H1 (cell line): ENCODE measurements around the gene RESP18. TPM values are rescaled to one million over a fixed set of nuclear protein-coding genes. Genes with fewer than 3 reads are reported as not detected.

Source experiments
- CTCF ChIA-PET: fragments of 300-600 bp; sonication (Branson Sonifier 250); formaldehyde crosslinking; loops from one replicate; lab custom pipeline; 2021; ENCODE audit not compliant: partially characterized antibody; lab: Charles Lee
- POLR2A ChIA-PET: fragments of 300-600 bp; sonication (Branson Sonifier 250); formaldehyde crosslinking; loops from one replicate; lab custom pipeline; 2021; ENCODE audit warnings: inconsistent platforms; ENCODE audit not compliant: partially characterized antibody; lab: Charles Lee
- DNase-seq, 2 experiments: peaks; one replicate each; pipeline versions ENCODE4 v3.0.0 to v3.0.0-alpha.2; 2010 to 2022; ENCODE audit warnings: low spot score in 2 of 2, low read depth in 1 of 2, mixed read lengths in 1 of 2
- FAIRE-seq: peaks from 2 replicates; lab custom pipeline; 2011; peaks lifted over from hg19 to GRCh38; lab: Jason Lieb, UNC
- H2AFZ ChIP-seq: 2 replicates; pipeline ENCODE4 v1.8.1; 2012; ENCODE audit warnings: low read length, inconsistent platforms
- H2AK5ac ChIP-seq: 2 replicates; pipeline ENCODE4 v1.6.1; 2013; ENCODE audit warnings: low read depth, low read length
- H2BK120ac ChIP-seq: replicated peaks from 2 replicates; pipeline ENCODE3; 2013; ENCODE audit warnings: low read depth, low read length, inconsistent platforms
- H2BK12ac ChIP-seq: 2 replicates; pipeline ENCODE4 v1.6.1; 2013; ENCODE audit warnings: low read depth, low read length
- H2BK15ac ChIP-seq: 2 replicates; pipeline ENCODE4 v1.6.1; 2013; ENCODE audit warnings: low read length
- H2BK20ac ChIP-seq: 2 replicates; pipeline ENCODE4 v1.6.1; 2013; ENCODE audit warnings: low read length
- H2BK5ac ChIP-seq: 2 replicates; pipeline ENCODE4 v1.6.1; 2013; ENCODE audit warnings: low read depth, low read length
- H3K14ac ChIP-seq: 2 replicates; pipeline ENCODE4 v1.6.1; 2013; ENCODE audit warnings: inconsistent platforms; ENCODE audit not compliant: insufficient read length
- H3K18ac ChIP-seq: 2 replicates; pipeline ENCODE4 v1.6.1; 2013; ENCODE audit warnings: low read length; ENCODE audit errors: extremely low read depth
- H3K23ac ChIP-seq: 2 replicates; pipeline ENCODE4 v1.6.1; 2013; ENCODE audit warnings: inconsistent platforms; ENCODE audit not compliant: insufficient read length
- H3K23me2 ChIP-seq: 2 replicates; pipeline ENCODE4 v1.6.1; 2013; ENCODE audit warnings: low read depth, low read length
- H3K27ac ChIP-seq: 2 replicates; pipeline ENCODE4 v1.6.1; 2011; ENCODE audit warnings: low read depth, low read length, inconsistent platforms
- H3K27me3 ChIP-seq, 4 experiments: replicated peaks in 1 of 4; 1 replicate in 1 of 4; 2 replicates in 3 of 4; pipeline versions ENCODE4 v1.6.1 to v1.8.1; 2011 to 2013; ENCODE audit warnings: low read length in 3 of 4, mild to moderate bottlenecking in 3 of 4, inconsistent platforms in 2 of 4, mixed read lengths in 2 of 4, moderate library complexity in 1 of 4; ENCODE audit not compliant: control insufficient read depth in 3 of 4, insufficient read depth in 3 of 4; ENCODE audit errors: extremely low read depth in 1 of 4
- H3K36me3 ChIP-seq, 4 experiments: 2 replicates each; pipeline versions ENCODE4 v1.6.1 to v1.8.1; 2011 to 2013; ENCODE audit warnings: mild to moderate bottlenecking in 4 of 4, low read length in 3 of 4, moderate library complexity in 2 of 4, control low read depth in 1 of 4, inconsistent platforms in 1 of 4; ENCODE audit not compliant: insufficient read depth in 4 of 4, control insufficient read depth in 2 of 4
- H3K4ac ChIP-seq: replicated peaks from 2 replicates; pipeline ENCODE3; 2013; ENCODE audit warnings: low read length, low read depth, mixed read lengths, inconsistent platforms; ENCODE audit not compliant: insufficient read length
- H3K4me1 ChIP-seq, 4 experiments: replicated peaks in 1 of 4; 1 replicate in 1 of 4; 2 replicates in 3 of 4; pipeline versions ENCODE4 v1.6.1 to v1.8.1; 2011 to 2013; ENCODE audit warnings: low read length in 3 of 4, inconsistent platforms in 2 of 4, mixed read lengths in 1 of 4; ENCODE audit not compliant: insufficient read depth in 4 of 4, control insufficient read depth in 3 of 4
- H3K4me2 ChIP-seq, 2 experiments: 2 replicates each; pipeline versions ENCODE4 v1.6.1 to v1.8.1; 2011 to 2013; ENCODE audit warnings: low read depth in 2 of 2, low read length in 2 of 2, control low read depth in 1 of 2, inconsistent platforms in 1 of 2, mild to moderate bottlenecking in 1 of 2; ENCODE audit not compliant: insufficient read depth in 1 of 2
- H3K4me3 ChIP-seq, 4 experiments: fragments of 200-600, 300-600 bp in 1 of 4; sonication (generic), shearing (Covaris generic), sonication (Bioruptor Twin) in 1 of 4; 2 replicates each; pipeline versions ENCODE4 v1.5.1 to v1.8.1; 2011 to 2016; ENCODE audit warnings: low read length in 4 of 4, low read depth in 3 of 4, control low read depth in 2 of 4, inconsistent platforms in 2 of 4, mild to moderate bottlenecking in 2 of 4, mixed read lengths in 1 of 4, moderate library complexity in 1 of 4; ENCODE audit not compliant: insufficient read depth in 2 of 4; ENCODE audit errors: extremely low read depth in 1 of 4
- H3K56ac ChIP-seq: replicated peaks from 2 replicates; pipeline ENCODE3; 2013; ENCODE audit warnings: low read depth, mild to moderate bottlenecking, mixed read lengths, low read length, inconsistent platforms; ENCODE audit not compliant: insufficient read length
- H3K79me1 ChIP-seq: 2 replicates; pipeline ENCODE4 v1.6.1; 2013; ENCODE audit warnings: low read depth, low read length, control low read depth
- H3K79me2 ChIP-seq, 2 experiments: 2 replicates each; pipeline versions ENCODE4 v1.6.1 to v1.8.1; 2012 to 2013; ENCODE audit warnings: low read length in 2 of 2, mild to moderate bottlenecking in 2 of 2, inconsistent platforms in 1 of 2; ENCODE audit not compliant: insufficient read depth in 2 of 2, control insufficient read depth in 1 of 2
- H3K9ac ChIP-seq, 4 experiments: replicated peaks in 1 of 4; 1 replicate in 1 of 4; 2 replicates in 3 of 4; pipeline versions ENCODE4 v1.6.1 to v1.8.1; 2011 to 2013; ENCODE audit warnings: low read depth in 3 of 4, low read length in 3 of 4, control low read depth in 2 of 4, mild to moderate bottlenecking in 2 of 4, moderate library complexity in 2 of 4, inconsistent platforms in 1 of 4; ENCODE audit errors: extremely low read depth in 1 of 4
- H3K9me3 ChIP-seq, 2 experiments: 2 replicates each; pipeline versions ENCODE4 v1.6.1 to v1.8.1; 2012 to 2013; ENCODE audit warnings: mild to moderate bottlenecking in 2 of 2, moderate library complexity in 2 of 2, control low read depth in 1 of 2, inconsistent platforms in 1 of 2, low read depth in 1 of 2, low read length in 1 of 2, mixed read lengths in 1 of 2; ENCODE audit not compliant: insufficient read depth in 2 of 2
- H4K20me1 ChIP-seq, 2 experiments: replicated peaks in 1 of 2; 2 replicates each; pipeline versions ENCODE3 to v1.8.1; 2011 to 2013; ENCODE audit warnings: inconsistent platforms in 2 of 2, low read length in 2 of 2, mild to moderate bottlenecking in 1 of 2; ENCODE audit not compliant: insufficient read depth in 2 of 2, control insufficient read depth in 1 of 2
- H4K5ac ChIP-seq: 2 replicates; pipeline ENCODE4 v1.6.1; 2013; ENCODE audit warnings: low read length, low read depth, mixed read lengths, inconsistent platforms; ENCODE audit not compliant: insufficient read length
- H4K8ac ChIP-seq: 2 replicates; pipeline ENCODE4 v1.8.0; 2013; ENCODE audit warnings: mild to moderate bottlenecking, moderate library complexity, low read length, inconsistent platforms; ENCODE audit not compliant: insufficient read depth; ENCODE audit errors: extremely low read depth
- H4K91ac ChIP-seq: replicated peaks from 2 replicates; pipeline ENCODE3; 2013; ENCODE audit warnings: low read length, mixed read lengths, inconsistent platforms; ENCODE audit not compliant: insufficient read length
- CTBP2 ChIP-seq: IDR thresholded peaks from 2 replicates; pipeline ENCODE4 v1.7.0; 2011; ENCODE audit warnings: borderline replicate concordance, mild to moderate bottlenecking, moderate library complexity, mixed read lengths, low read length; ENCODE audit not compliant: insufficient read depth, insufficient read length
- RAD21 ChIP-seq, 2 experiments: IDR thresholded peaks in 1 of 2; conservative IDR thresholded peaks in 1 of 2; 2 replicates each; pipeline ENCODE4 v1.6.1; 2011; ENCODE audit warnings: low read depth in 2 of 2, low read length in 2 of 2, improper control_type of control experiment in 1 of 2, inconsistent platforms in 1 of 2, mild to moderate bottlenecking in 1 of 2, moderate library complexity in 1 of 2
- SIX5 ChIP-seq: IDR thresholded peaks from 2 replicates; pipeline ENCODE4 v1.6.1; 2011; ENCODE audit warnings: mild to moderate bottlenecking, low read depth, low read length
- WGBS, 2 experiments: shearing (Covaris generic) in 1 of 2; methylation state at CpG; one replicate each; pipeline versions ENCODE4 v1.1.6 to v1.1.7; 2013 to 2015; ENCODE audit warnings: low lambda C conversion rate in 2 of 2, mixed read lengths in 2 of 2, inconsistent platforms in 1 of 2, low coverage in 1 of 2, missing lambda C conversion rate in 1 of 2; ENCODE audit not compliant: insufficient replicate concordance in 2 of 2, insufficient coverage in 1 of 2, insufficient read length in 1 of 2; ENCODE audit errors: extremely low coverage in 1 of 2, missing lambda C conversion rate in 1 of 2; 5-methylcytosine and 5-hydroxymethylcytosine counted together
- polyA plus RNA-seq, 7 experiments: library from polyadenylated mRNA; depleted of rRNA in 3 of 7; stranded (reverse) in 5 of 7; unstranded in 2 of 7; fragments of >200 nt in 5 of 7; fragments of 200-250 nt in 2 of 7; gene quantifications; 1 replicate in 5 of 7; 2 replicates in 1 of 7; 4 replicates in 1 of 7; pipeline versions ENCODE4 v1.2.1 to v1.2.3, GENCODE V29; 2011 to 2013; ENCODE audit warnings: missing spikeins in 2 of 7, mixed read lengths in 2 of 7
- total RNA-seq: library from RNA; stranded (reverse); fragmentation: NEBNext Ultra II Directional; extraction: Animal tissue kit (Norgen Biotek cat#: 25700); gene quantifications from 2 replicates; pipeline ENCODE4 v1.2.1, GENCODE V29; 2021
- TF ChIP-seq, protein P1 (sequence below), 3 experiments: IDR thresholded peaks; 1 replicate in 2 of 3; 2 replicates in 1 of 3; pipeline versions ENCODE4 v1.5.1 to v1.6.1; 2011; ENCODE audit warnings: low read length in 3 of 3, mild to moderate bottlenecking in 3 of 3, inconsistent platforms in 2 of 3, low read depth in 1 of 3, moderate library complexity in 1 of 3; ENCODE audit not compliant: insufficient read depth in 1 of 3; ENCODE audit errors: control extremely low read depth in 1 of 3

The RESP18 gene
- total and polyA plus RNA-seq, 2 of the 8 experiments (the other 6 are each of a cell fraction or from before 2014, with no cell fraction given): not detected

DNA sequence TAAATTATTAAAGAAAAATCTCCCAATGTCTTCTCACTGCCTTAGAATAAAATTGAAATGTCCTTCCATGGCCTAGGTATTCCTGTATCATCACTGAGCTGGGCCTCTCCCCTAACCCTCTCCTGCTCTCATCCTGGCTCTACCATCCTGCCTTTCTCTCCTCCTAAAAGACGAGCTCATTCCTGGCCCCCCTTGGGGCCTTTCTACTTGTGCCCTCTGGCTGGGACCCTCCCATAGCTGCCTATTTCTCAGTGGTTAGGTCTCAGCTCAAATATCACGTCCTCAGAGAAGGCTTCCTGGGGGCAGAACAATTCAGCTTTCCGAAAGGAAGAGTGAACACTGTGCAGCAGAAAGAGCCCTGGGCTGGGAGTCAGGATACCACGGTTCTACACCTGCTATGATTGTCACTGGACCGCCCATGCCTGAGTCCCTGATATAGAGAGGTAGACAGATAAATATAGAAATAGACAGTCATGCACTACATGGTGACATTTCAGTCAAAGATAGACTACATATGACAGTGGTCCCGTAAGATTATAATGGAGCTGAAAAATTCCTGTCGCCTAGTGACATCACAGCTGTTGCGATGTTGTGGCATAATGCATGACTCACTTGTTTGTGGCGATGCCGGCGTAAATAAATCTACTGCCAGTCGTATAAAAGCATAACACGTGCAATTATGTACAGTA lies 45.8 kb upstream of the RESP18 start:
- WGBS, 2 experiments: 90% methylated on average over 13 of the region's 13 CpGs; no CpG with 5 or more reads in 1 of the 2 experiments
- H3K4me1 ChIP-seq: no peaks in the 10 kb centered on the region
- H3K4me2 ChIP-seq: no peak overlapping the region
- no peak overlapping the region for H2BK12ac ChIP-seq
- no peaks in the 10 kb centered on the region for H3K9me3 ChIP-seq
- H3K23me2 ChIP-seq: no peaks in the 10 kb centered on the region
- H3K27ac ChIP-seq: no peak overlapping the region
- POLR2A ChIA-PET: interaction anchor here (0.7 to 1.8 kb wide), 5 partner anchors 9 to 108 kb away, joined by 3 to 6 read pairs (median 4); partner anchors contain the start of genes DNAJB2 and DNPEP
- H4K91ac ChIP-seq: no peak overlapping the region
- H3K4ac ChIP-seq: no peak overlapping the region
- H3K79me1 ChIP-seq: no peaks in the 10 kb centered on the region
- FAIRE-seq (no peak), DNase-seq (no peak)
- no peaks in the 10 kb centered on the region for H3K27me3 ChIP-seq
- H3K9ac ChIP-seq: no peak overlapping the region
- no peak overlapping the region for H4K8ac ChIP-seq
- peaks cover 2 to 21% (median 12%) of the 10 kb centered on the region in 4 experiments; a peak in 7 of 8 replicates for H3K36me3 ChIP-seq
- H3K18ac ChIP-seq: no peak overlapping the region
- H3K56ac ChIP-seq: no peak overlapping the region
- TF ChIP-seq RAD21 (IDR thresholded peaks at IDR 0.05 in 1 of 2, conservative IDR thresholded peaks at IDR 0.05 in 1 of 2; ENCODE audit: low read depth in 2 of 2, low read length in 2 of 2) (no peak), CTBP2 (no peak), SIX5 (no peak)
- TF ChIP-seq, protein P1, sequence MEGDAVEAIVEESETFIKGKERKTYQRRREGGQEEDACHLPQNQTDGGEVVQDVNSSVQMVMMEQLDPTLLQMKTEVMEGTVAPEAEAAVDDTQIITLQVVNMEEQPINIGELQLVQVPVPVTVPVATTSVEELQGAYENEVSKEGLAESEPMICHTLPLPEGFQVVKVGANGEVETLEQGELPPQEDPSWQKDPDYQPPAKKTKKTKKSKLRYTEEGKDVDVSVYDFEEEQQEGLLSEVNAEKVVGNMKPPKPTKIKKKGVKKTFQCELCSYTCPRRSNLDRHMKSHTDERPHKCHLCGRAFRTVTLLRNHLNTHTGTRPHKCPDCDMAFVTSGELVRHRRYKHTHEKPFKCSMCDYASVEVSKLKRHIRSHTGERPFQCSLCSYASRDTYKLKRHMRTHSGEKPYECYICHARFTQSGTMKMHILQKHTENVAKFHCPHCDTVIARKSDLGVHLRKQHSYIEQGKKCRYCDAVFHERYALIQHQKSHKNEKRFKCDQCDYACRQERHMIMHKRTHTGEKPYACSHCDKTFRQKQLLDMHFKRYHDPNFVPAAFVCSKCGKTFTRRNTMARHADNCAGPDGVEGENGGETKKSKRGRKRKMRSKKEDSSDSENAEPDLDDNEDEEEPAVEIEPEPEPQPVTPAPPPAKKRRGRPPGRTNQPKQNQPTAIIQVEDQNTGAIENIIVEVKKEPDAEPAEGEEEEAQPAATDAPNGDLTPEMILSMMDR (IDR thresholded peaks at IDR 0.05; ENCODE audit: control extremely low read depth in 1 of 3, insufficient read depth in 1 of 3, low read depth in 1 of 3, low read length in 3 of 3): no peak
- H3K14ac ChIP-seq: no peak overlapping the region
- H3K4me3 ChIP-seq: no peak overlapping the region
- H4K5ac ChIP-seq: no peak overlapping the region
- H2AK5ac ChIP-seq: no peak overlapping the region
- no peaks in the 10 kb centered on the region for H3K79me2 ChIP-seq
- no peak overlapping the region for H3K23ac ChIP-seq
- CTCF ChIA-PET: interaction anchor here (0.6 to 2.3 kb wide), 6 partner anchors 11 to 259 kb away, joined by 3 to 8 read pairs (median 4); no protein-coding TSS in a partner anchor
- peaks cover 0 to 3% of the 10 kb centered on the region in 2 experiments for H4K20me1 ChIP-seq
- H2BK5ac ChIP-seq: no peak overlapping the region
- H2BK20ac ChIP-seq: no peak overlapping the region
- no peak overlapping the region for H2AFZ ChIP-seq
- H2BK15ac ChIP-seq: no peak overlapping the region
- H2BK120ac ChIP-seq: no peak overlapping the region
